GM13977 (cell line): ENCODE data around the gene ANOS1.
A peak's percentile ranks its signal among the peaks of the same experiment; 100 is the strongest.

Source experiments
- DNase-seq: peaks from one replicate; pipeline ENCODE4 v3.0.0; 2012; ENCODE audit warnings: low spot score
- CTCF ChIP-seq: IDR thresholded peaks from 2 replicates; pipeline ENCODE4 v1.5.1; 2012; ENCODE audit warnings: mild to moderate bottlenecking, control low read depth; ENCODE audit not compliant: insufficient read depth; ENCODE audit errors: extremely low read depth, missing control alignments
- in situ Hi-C: fragments of 300-500 bp; cut with MboI; formaldehyde crosslinking; loops from one replicate; pipeline ENCODE4 v1.12.0; 2022; ENCODE audit warnings: low sequenced_read_pairs, low pct_unique_long_range_greater_than_20kb, mixed read lengths, inconsistent platforms; ENCODE audit not compliant: unreplicated experiment

The ANOS1 gene

GRCh38 chrX:8730812-8731558, 952 bp downstream of the ANOS1 start:
- in situ Hi-C loops: loop anchor here (25.0 kb wide), 1 partner anchor 744 kb away; no protein-coding TSS in a partner anchor
- TF ChIP-seq CTCF: no peak
- DNase-seq: no peak

DNA sequence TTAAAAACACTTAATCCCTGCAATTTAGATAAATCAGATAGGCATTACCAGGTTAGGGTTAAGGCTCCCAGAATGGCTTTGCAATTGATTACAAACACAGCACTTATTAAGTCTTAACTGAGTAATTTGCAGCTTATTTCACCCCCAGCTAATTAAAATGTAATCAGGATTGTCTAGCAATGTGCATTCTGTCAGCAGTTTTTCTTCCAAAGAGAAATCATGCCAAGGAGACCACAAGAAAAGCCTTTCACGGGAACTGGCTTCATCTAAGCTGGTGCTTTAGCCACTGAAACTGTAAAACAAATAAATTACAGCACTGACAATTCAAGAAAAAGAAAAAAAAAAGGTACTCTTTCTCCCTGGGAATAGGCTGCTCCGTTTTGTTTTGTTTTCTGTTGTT, 2.1 kb downstream of the ANOS1 start:
- DNase-seq: no peak
- in situ Hi-C loops: loop anchor here (25.0 kb wide), 1 partner anchor 743 kb away; no protein-coding TSS in a partner anchor
- no peak for TF ChIP-seq CTCF

DNA sequence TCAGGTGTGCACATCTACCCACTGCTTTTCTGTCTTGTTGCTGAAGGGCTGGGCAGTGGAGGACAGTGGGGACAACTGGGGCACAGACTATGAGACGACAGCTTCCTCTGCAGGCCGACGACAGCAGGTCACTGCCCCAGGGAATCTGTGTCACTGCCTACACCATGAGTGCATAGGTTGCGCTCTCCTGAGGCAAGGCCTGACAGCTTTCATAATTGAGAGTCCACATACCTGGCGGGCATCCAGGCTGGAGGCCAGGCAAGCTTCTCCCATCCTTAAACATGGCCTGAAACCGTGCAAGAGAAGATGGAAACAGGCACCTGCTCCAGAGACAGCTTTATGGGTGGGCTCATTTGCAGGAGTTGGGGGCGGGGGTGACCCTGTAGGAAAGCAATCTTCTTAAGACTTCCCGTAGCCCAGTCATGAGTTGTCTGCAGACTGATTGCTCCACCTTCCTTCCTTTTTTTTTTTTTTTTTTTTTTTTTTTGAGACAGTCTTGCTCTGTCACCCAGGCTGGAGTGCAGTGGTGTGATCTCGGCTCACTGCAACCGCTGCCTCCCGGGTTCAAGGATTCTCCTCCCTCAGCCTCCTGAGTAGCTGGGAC, 2.9 kb downstream of the ANOS1 start:
- TF ChIP-seq CTCF: no peak
- no peak for DNase-seq
- in situ Hi-C loops: loop anchor here (25.0 kb wide), 1 partner anchor 742 kb away; no protein-coding TSS in a partner anchor

- in situ Hi-C loops: loop anchor here (25.0 kb wide), 1 partner anchor 739 kb away; no protein-coding TSS in a partner anchor
- no peak for TF ChIP-seq CTCF
- no peak for DNase-seq
Measured at GRCh38 chrX:8726031-8726652, 5.8 kb downstream of the ANOS1 start.

DNA sequence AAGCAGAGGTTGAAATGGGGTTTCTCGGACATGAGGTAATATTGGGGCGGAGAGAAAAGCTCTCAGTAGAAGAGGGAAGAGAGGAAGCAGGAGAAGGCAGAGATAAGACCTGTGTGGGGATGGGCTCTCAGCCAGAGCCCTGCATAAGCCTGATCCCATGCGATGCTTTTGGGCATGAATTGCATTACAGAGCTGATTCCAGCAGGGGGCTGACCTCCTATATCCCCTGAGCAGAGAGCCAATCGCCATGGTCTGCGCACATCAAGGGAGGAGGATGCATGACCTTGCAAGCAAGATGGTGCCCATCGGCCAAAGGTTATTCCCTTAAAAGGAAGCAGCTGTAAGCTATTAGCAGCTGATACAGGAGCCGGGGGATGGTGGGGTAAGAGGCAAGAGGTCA, 7.6 kb downstream of the ANOS1 start:
- in situ Hi-C loops: no loop called here
- DNase-seq: no peak
- peak; percentile 24 for TF ChIP-seq CTCF

DNA sequence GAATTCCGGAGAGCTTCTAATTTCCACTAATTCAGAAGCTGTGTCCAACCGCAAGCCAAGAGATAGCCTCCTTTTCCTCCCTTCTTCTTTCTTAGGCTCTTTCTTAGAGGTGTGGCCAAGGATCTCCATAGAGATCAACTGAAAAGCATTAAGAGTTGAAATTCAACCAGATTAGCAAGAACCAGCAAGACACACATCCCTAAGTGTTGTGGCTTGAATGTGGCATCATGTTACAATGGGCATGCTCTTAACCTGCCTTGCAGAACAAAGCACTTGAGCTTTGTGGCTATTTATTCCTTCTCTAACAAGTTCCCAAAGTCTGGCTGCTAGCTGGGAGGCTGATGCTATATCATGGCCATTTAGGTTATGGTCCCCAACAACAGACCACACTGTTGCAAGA, 10.4 kb downstream of the ANOS1 start:
- no peak for TF ChIP-seq CTCF
- in situ Hi-C loops: no loop called here
- DNase-seq: no peak
